Adipose tissue (tissue), 3 donors: ENCODE results near the gene RNF113B. TPM values are rescaled to one million over a fixed set of nuclear protein-coding genes. Genes with fewer than 3 reads are reported as not detected.

Experiments used
- H3K27ac ChIP-seq: one replicate; pipeline ENCODE4 v1.5.1; 2013; ENCODE audit warnings: low read depth, low read length
- WGBS, 3 donors: extraction: QIAGEN DNeasy Blood & Tissue Kit; methylation state at CpG; one replicate each; pipeline ENCODE4 v1.1.7; 2013; 5-methylcytosine and 5-hydroxymethylcytosine counted together
- polyA plus RNA-seq, 3 donors: library from polyadenylated mRNA; stranded (reverse); fragments of 200-250 nt; gene quantifications; one replicate each; pipeline ENCODE4 v1.2.3, GENCODE V29; 2013
- donor health status: healthy with polysubstance abuse.
- donor health status: Bipolar disorder and iron deficiency.
- donor health status: healthy.

RNF113B gene
- not detected for polyA plus RNA-seq

DNA sequence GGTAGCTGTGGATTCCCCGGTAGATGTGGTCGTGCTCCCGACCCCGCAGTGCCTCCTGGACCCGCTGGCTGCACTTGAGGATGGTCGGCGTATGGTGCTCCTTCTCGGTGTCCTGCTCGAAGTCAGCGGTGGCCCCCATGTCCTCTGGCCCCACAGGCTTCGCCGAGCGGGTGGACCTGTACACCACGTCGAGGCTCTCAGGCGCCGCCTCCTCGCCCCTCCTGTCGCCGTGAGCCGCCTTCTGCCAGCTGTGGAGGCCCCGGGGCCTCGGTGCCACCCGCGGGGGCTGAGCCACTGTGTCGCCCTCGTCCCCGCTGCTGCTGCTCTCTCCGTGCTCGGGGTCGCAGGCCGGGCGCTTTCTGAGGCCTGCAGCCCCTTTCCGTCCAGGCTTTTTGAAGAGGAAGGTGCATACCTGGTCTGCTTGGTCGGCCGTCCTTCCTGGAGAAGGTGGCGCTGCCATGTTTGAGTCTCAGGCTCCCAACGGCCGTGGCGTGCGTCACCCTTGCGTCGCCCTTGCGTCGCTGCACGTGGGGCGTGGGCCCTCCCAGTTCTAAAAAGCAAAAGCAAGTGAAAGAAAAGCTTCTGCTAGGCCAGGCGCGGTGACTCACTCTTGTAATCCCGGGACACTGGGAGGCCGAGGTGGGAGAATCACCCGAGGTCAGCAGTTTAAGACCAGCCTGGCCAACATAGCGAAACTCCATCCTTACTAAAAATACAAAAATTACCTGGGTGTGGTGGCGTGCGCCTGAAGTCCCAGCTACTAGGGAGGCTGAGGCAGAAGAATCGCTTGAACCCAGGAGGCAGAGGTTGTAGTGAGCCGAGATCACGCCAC lies at the start of gene RNF113B:
TSS of gene RNF113B (minus strand) at position 493 of the 832 bp plus-strand sequence. CDS start at position 460, 33 bp downstream.
- H3K27ac ChIP-seq = no peak within 1 kb of the TSS
- WGBS, 3 donors = 95 to 96% (median 95%) methylated on average over 58 of the region's 58 CpGs

DNA sequence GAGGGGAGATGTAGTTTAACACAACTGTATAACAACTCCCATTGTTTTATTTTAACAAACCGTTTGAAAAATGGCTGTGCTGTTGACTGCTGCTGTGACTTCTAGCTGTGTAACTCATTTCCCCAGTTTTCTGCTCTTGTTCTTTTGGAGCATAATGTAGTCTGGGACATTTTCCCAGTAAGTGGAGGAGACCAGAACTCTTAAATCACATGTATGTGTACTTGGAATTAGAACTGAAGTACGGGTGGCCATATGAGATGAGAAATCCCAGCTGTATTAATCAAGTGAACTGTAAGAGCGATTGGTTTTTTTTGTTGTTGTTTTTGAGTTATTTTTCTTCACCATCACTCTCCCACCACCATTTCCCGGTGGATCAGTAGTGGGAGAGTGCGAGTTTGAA lies 49.4 kb upstream of the RNF113B start:
- 66 to 83% (median 77%) methylated on average over 5 of the region's 5 CpGs for WGBS, 3 donors
- H3K27ac ChIP-seq = no peak overlapping the region

DNA sequence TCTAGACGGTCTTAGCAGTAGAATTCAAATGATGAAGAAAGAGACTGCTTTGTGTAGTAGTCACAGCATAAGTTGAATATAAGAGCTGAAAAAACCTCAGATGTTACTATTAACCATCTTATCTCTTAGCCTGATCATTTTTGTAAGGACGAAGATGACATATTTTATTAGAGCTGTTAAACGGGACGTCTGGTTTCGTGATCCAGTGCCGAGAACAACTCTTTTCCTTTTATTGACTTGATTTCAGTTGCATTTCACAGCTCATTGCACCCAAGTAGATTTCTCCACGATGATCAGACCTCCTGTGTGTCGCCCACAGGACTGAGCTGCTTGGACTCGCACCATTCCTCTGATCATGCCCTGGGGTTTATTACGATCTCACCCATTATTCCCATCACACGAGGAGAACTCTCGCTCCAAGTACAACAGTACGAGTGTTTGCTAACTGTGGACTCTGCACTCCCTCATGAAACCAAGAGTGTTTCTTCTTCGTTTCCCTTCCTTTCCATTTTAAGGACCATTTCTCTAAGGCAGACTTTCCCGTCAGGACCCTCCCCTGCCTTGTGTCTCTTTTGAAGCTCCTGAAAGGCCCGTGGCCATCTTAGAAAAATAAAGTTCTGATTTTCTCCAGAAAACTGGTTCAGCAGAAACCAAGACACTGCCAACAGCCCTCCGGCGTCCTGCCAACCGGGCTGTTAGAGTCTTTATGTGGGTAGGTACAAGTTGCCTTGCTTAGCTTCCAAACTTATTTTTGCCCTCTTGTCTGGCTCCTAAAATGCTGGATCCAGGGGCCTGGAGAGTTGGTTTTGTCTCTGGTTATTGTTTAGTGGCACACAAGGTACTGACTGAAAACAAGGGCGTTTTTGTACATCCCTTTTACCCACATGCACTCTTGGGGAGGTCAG lies 48.2 kb upstream of the RNF113B start:
- WGBS, 3 donors = 89 to 93% (median 93%) methylated on average over 20 of the region's 20 CpGs
- no peak overlapping the region for H3K27ac ChIP-seq

DNA sequence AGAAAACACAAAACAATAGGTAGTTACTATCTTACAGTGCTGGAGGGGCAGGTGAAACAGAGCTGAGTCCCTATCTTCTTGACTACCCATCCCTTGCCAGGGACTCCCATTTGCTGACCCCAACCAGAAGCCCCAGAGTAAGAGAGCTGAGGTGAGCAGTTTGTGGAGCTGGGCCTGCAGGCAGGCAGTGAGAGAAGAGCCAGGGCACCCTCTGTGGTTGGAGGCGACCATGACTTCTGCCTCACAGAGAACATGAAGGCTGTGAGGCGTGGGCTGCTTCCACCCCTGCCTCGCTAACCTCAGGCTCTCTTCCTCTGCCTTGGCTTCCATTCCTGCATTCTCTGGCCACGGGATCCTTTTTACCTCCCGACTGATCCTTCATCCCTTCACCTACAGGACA lies 47.5 kb upstream of the RNF113B start:
- WGBS, 3 donors = 93 to 94% (median 94%) methylated on average over 5 of the region's 5 CpGs
- H3K27ac ChIP-seq = no peak overlapping the region

DNA sequence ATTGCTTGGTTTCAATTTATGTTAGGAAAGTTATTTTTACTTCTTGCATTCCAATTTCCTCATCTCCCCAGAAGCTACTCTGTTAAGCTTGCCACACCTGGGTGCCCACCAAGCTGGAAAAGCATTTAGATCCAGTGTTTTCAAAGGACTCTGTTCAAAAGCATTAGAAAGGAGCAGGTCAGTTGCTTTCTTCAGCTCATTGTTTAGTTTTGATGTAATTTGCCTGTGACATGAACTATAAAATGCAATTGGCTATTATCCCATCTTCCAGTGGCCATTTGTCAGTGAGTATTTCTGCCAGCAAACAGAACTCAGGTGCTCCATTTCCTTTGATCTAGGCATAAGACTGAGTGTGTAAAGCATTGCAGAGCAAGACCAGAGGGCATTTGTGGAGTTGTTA lies 46.7 kb upstream of the RNF113B start:
- no peak overlapping the region for H3K27ac ChIP-seq

DNA sequence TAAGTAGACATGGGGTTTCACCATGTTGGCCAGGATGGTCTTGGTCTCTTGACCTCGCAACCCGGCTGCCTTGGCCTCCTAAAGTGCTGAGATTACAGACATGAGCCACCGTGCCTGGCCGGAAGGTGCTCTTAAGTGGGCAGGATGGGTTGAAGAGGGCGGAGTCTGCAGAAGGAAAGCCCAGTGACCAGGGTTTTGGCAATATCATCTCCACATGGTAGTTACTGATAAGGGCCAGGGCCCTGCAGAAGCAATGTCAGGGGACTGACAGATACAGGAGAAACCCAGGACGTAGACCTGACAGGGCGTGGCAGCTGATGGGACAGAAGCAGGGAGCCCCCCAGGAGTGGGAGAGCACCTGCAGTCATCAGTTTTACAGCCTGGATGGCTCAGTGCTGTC lies 45.7 kb upstream of the RNF113B start:
- WGBS, 3 donors = 61 to 89% (median 88%) methylated on average over 7 of the region's 7 CpGs
- no peak overlapping the region for H3K27ac ChIP-seq

DNA sequence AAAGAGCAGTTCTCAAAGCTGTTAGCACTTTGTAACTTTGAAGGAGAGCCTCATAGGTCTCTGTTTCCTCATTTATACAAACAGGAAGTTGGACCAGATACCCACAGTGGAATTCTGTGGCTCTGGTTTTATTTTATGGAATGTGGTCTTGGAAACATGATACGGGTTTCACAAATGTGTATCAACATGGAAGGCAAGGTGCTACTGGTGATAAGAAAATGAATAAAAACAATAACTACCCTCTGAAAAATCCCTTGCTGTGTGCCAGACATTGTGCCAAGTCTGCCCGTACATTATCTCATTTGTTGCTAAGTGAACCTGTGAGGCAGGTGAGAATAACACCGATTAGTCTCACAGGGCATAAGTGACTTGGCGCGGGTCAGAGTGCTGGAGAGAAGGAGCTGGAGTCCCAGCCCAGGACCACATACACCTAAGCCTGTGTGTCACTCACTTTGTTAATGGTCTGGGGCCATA lies 45.0 kb upstream of the RNF113B start:
- no peak overlapping the region for H3K27ac ChIP-seq
- 33 to 89% (median 82%) methylated on average over 5 of the region's 5 CpGs for WGBS, 3 donors

DNA sequence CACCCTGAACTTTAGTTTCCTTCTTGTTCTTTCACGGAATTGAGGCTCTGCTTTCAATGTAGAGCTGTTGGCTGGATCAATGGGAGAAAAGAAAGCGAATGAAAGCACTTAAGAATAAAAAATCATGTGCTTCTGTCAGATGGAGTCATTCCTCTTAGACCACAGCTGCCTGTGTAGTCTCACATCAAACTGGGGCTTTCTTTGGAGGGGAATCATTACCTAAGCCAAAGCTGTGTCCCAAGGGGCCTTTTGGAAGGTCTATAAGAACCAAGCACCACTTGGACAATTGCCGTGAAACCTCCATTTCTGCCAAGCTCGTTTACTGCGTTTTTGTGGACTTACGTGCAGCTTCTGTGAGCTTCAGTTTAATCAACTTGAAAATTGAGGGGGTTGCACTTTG lies 44.2 kb upstream of the RNF113B start:
- 69 to 78% (median 70%) methylated on average over 6 of the region's 6 CpGs for WGBS, 3 donors
- no peak overlapping the region for H3K27ac ChIP-seq

DNA sequence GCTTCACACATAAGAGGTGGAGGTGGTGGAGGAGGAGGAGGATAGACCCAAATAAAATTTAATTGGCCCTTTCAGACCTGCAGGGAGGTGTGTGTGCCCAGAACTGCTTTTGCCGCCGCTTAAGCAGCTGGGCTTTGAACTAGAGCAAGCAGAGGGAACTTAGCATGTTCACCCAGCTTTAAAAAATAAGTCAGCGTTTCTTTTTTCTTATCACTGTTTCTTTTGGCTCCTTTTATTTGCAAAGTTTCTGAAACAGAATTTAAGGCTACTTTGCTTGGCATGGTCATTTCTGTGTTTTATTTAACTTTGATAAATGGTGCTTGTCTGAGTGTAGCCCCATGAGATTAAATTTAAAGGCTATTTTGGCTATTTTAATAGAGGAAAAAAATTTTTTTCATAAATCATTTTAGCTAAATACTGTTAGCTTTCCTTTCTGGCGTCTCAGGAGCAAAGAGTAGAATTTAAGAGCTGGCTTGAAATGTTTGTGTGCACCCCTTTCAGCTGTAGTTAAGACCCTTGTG lies 43.3 kb upstream of the RNF113B start:
- H3K27ac ChIP-seq = no peak overlapping the region
- WGBS, 3 donors = 17 to 53% (median 40%) methylated on average over 4 of the region's 4 CpGs

DNA sequence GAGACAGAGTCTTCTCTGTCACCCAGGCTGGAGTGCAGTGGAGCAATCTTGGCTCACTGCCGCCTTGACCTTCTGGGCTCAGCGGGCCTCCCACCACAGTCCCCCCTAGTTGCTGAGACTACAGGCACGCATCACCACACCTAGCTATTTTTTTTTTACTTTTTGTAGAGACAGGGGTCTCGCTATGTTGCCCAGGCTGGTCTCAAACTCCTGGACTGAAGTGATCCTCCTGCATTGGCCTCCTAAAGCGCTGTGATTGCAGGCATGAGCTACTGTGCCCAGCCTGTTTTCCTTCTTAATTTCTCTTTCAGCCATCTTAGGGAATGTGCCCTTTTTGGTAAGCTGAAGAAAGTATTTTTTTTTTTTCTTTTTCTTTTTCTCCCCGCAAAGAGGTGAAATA lies 42.6 kb upstream of the RNF113B start:
- no peak overlapping the region for H3K27ac ChIP-seq
- 82 to 94% (median 93%) methylated on average over 6 of the region's 6 CpGs for WGBS, 3 donors

DNA sequence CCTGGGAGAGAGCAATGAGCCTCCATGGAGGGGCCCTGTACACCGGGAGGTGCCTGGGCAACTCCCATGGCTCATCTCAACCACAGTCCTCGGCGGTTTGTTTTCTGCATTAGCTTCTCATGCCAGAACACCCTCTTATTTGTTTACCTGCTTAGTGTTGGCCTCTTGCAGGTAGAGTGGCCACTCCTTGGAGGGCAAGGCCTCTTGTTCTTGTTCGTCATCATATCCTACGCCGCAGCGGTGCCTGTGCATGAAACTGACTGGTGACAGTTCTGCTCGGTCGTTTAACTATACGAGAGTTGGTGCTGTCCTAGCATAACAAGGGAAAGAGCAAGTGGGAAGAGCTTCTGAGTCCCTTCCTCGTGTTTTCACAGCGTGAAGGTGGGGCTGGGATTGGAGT lies 40.5 kb upstream of the RNF113B start:
- WGBS, 3 donors = 86 to 93% (median 89%) methylated on average over 12 of the region's 12 CpGs
- no peak overlapping the region for H3K27ac ChIP-seq

DNA sequence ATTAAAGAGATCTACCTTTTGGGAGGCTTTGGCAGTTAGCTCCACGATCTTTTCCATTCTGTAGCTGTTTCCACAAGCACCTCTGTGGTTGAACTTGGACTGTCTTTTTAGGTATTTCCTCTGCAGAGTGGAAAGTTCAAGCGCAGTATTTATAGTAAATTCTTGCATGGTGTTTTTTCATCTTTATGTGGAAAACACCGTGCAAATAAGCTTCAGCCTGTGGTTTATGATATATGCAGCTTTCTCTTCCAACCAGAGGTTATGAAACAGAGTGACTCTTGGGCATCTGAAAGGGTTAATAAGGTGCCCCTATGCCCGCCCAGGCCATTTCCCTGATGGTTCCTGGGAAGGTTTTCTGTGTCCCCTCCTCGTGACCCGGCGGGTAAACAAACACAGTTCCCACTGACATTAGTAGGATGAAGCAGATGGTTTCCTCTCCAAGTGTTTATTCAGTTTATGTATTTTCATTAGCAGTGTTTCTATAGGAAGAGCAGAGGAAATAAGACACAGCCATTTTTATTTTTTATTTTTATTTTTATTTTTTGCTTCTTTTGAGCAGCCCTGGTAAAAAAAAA lies 39.7 kb upstream of the RNF113B start:
- 49 to 73% (median 61%) methylated on average over 7 of the region's 7 CpGs for WGBS, 3 donors

DNA sequence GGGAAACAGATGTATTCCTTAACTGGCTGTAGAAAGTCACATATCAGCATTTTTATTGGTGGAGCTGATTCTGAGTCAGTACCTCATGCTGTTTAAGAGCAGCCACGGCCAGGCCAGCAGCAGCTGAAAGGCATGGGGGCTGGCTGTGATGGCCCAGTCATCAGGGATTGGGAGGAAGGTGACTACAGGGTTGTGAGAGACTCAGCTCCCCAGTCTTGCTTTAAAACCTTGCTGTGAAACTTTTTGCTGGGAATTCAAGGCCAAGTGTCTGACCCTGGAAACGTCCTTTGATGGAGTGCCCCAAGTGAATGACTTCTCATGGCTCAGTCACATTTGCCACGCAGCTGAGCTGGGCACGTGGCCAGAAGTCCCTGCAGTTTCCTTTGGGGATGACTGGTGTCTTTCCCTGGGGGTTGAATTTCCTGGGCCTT lies 39.1 kb upstream of the RNF113B start:
- H3K27ac ChIP-seq = no peak overlapping the region
- 24 to 56% (median 49%) methylated on average over 4 of the region's 4 CpGs for WGBS, 3 donors

More for the DNA sequence above, 39.7 kb upstream of the RNF113B start:
- no peak overlapping the region for H3K27ac ChIP-seq

DNA sequence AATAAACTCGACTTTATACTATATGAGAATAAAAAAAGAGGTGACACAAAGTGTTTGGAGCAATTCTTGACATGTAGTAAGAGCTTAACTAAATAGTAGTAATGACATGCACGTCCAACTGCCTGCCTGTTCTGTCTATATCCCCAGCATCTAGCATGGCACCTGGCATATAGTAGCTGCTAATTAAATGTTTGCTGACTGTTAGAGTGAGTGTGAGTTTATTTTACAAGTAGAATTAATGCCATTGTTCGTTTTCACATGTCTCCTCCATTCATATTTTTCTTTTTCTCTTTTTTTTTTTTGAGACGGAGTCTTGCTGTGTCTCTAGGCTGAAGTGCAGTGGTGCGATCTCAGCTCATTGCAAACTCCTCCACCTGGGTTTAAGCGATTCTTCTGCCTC lies 38.4 kb upstream of the RNF113B start:
- 87 to 92% (median 90%) methylated on average over 6 of the region's 6 CpGs for WGBS, 3 donors
- no peak overlapping the region for H3K27ac ChIP-seq

DNA sequence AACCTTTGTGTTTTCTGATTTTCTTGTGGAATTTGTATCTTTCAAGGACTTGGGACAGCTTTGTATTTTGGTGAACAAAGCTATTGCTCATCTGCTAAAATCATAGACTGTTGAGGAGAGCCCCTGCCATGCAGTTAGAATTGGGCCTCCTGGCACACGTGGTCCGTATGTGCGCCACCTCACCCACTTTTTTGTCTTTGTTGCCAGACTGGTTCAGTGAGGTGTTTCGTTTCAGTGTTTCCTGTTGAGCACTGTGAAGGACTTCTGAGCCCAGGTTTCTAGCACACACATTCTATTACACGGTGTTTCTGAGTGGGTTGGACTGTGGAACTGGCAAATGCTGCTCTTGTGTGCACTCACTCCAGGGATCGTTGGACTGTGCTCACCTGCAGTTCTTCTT lies 37.6 kb upstream of the RNF113B start:
- no peak overlapping the region for H3K27ac ChIP-seq
- 28 to 89% (median 77%) methylated on average over 6 of the region's 6 CpGs for WGBS, 3 donors

DNA sequence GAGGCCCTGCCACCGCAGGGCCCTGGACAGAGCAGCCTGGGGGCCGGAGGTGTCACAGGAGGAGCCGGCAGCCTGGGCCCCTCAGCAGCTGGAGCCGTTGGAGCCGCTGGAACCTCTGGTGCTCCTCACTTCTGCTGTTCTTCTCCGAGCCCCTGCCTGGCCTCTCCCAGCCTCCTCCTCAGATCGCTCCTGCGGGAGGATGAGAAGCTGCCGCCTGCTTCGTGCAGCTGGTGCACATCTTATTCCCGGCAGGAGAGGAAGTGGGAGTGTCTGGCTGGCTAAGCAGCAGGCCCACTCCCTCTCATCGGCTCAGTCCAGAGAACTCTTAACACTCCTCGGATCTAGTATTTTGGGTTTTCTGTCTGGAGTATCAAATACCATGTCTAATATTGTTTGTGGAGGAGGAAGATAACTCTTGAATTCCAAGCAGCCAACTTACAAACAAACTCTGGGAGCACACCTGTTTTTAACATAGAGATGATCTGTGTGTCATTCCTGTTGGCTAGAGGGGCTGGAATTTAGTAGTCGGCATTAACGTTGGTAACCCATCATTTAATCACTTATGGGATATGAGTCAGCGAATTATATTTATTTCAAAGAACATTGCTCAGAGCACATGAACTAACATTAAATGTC lies 37.1 kb upstream of the RNF113B start:
- 60 to 68% (median 68%) methylated on average over 16 of the region's 16 CpGs for WGBS, 3 donors
- no peak overlapping the region for H3K27ac ChIP-seq

DNA sequence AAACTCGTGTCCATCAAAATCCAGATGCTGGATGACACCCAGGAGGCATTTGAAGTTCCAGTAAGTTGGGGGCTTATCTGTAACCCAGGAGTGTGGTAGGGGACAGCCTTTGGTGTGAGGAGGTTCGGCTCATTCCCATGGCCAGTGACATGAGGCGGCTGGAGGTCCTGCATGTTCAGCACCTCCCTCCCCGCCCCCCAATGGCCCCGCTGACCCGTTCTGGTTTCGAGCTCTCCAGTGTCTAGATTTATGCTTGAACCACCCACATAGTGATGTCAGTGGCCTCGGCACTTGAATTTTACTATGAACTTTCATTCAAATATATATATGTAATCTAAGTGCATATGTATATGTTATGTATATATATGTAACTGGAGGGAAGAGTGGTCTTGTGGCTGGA lies 36.3 kb upstream of the RNF113B start:
- 88 to 91% (median 89%) methylated on average over 8 of the region's 8 CpGs for WGBS, 3 donors
- no peak overlapping the region for H3K27ac ChIP-seq

DNA sequence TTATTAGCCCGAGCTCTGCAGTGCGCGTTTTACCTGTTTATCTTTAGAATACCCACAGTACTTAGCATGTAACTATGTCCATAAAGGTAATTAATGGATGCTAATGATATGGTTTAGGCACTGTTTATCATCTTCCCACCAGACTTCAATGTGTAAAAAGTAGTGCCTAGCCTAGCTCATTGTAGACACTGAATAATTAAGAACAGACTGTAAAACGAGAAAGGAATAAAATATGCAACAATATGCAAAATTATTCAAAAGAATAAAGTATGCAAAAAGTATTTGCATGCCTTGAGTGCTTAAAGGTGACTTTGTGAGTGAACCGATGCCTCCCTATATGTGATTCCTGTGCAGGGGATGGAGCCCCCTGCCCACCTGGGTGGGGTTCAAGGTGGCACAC lies 35.7 kb upstream of the RNF113B start:
- H3K27ac ChIP-seq = no peak overlapping the region
- WGBS, 3 donors = 80 to 93% (median 85%) methylated on average over 5 of the region's 5 CpGs
